Endothelial cell of umbilical vein (primary cell): ENCODE results near the gene CPSF7. TPM values are rescaled to one million over a fixed set of nuclear protein-coding genes. Genes with fewer than 3 reads are reported as not detected.

Experiments used
- BruUV-seq: library from RNA; stranded (reverse); fragments of 400-500 nt; replicated peaks from 2 replicates; lab custom pipeline; 2021; lab: Mats Ljungman, UMichigan
- CTCF ChIA-PET: fragments of 300-600, 350-600 bp; sonication (Branson Sonifier 250); formaldehyde crosslinking; loops from one replicate; lab custom pipeline; 2021; ENCODE audit warnings: antibody characterized with exemption, inconsistent platforms; lab: Charles Lee
- POLR2A ChIA-PET: fragments of 300-600, 350-600 bp; sonication (Branson Sonifier 250); formaldehyde crosslinking; loops from one replicate; lab custom pipeline; 2021; ENCODE audit warnings: antibody characterized with exemption, inconsistent platforms; lab: Charles Lee
- DNase-seq: peaks from one replicate; pipeline ENCODE4 v3.0.0-alpha.2; 2011; ENCODE audit warnings: low read depth, low spot score
- FAIRE-seq: peaks from 2 replicates; lab custom pipeline; 2011; peaks lifted over from hg19 to GRCh38; lab: Jason Lieb, UNC
- H2AFZ ChIP-seq: 2 replicates; pipeline ENCODE4 v1.6.0; 2012; ENCODE audit warnings: low read depth, low read length, control low read depth, inconsistent platforms
- H3K27ac ChIP-seq: 2 replicates; pipeline ENCODE4 v1.5.1; 2011; ENCODE audit warnings: low read depth, mild to moderate bottlenecking, control low read depth, low read length, moderate library complexity; ENCODE audit not compliant: insufficient read depth
- H3K27me3 ChIP-seq, 2 experiments: 2 replicates each; pipeline versions ENCODE4 v1.6.0 to v1.6.1; 2011; ENCODE audit warnings: low read length in 2 of 2, mixed read lengths in 1 of 2; ENCODE audit not compliant: control insufficient read depth in 2 of 2, insufficient read depth in 2 of 2
- H3K36me3 ChIP-seq, 2 experiments: 2 replicates in 1 of 2; 3 replicates in 1 of 2; pipeline ENCODE4 v1.5.1; 2011; ENCODE audit warnings: low read length in 2 of 2, mild to moderate bottlenecking in 1 of 2, moderate library complexity in 1 of 2; ENCODE audit not compliant: control insufficient read depth in 2 of 2, insufficient read depth in 2 of 2; ENCODE audit errors: extremely low read depth in 1 of 2
- H3K4me1 ChIP-seq: 3 replicates; pipeline ENCODE4 v1.5.1; 2011; ENCODE audit warnings: mild to moderate bottlenecking, low read length; ENCODE audit not compliant: control insufficient read depth, insufficient read depth; ENCODE audit errors: extremely low read depth
- H3K4me2 ChIP-seq: 2 replicates; pipeline ENCODE4 v1.6.1; 2011; ENCODE audit warnings: low read length, control low read depth, mixed read lengths; ENCODE audit not compliant: insufficient read depth
- H3K4me3 ChIP-seq, 3 experiments: fragments of 200-600 bp in 1 of 3; sonication (generic), shearing (Covaris generic) in 1 of 3; replicated peaks in 1 of 3; 2 replicates each; pipeline ENCODE4 v1.5.1; 2011 to 2016; ENCODE audit warnings: control low read depth in 3 of 3, low read length in 3 of 3, mild to moderate bottlenecking in 2 of 3, inconsistent platforms in 1 of 3, low read depth in 1 of 3, moderate library complexity in 1 of 3; ENCODE audit not compliant: insufficient read depth in 1 of 3
- H3K79me2 ChIP-seq: 2 replicates; pipeline ENCODE4 v1.6.0; 2012; ENCODE audit warnings: low read length, inconsistent platforms; ENCODE audit not compliant: control insufficient read depth, insufficient read depth
- H3K9ac ChIP-seq: replicated peaks from 2 replicates; pipeline ENCODE3; 2011; ENCODE audit warnings: low read length, control low read depth; ENCODE audit not compliant: insufficient read depth; ENCODE audit errors: extremely low read depth
- H3K9me1 ChIP-seq: replicated peaks from 3 replicates; pipeline ENCODE4 v1.6.0; 2011; ENCODE audit warnings: mild to moderate bottlenecking, low read length; ENCODE audit not compliant: control insufficient read depth, insufficient read depth; ENCODE audit errors: extremely low read depth
- H3K9me3 ChIP-seq: replicated peaks from 2 replicates; pipeline ENCODE4 v1.5.1; 2012; ENCODE audit warnings: low read length, inconsistent platforms; ENCODE audit not compliant: control insufficient read depth, insufficient read depth
- H4K20me1 ChIP-seq: replicated peaks from 2 replicates; pipeline ENCODE3; 2011; ENCODE audit warnings: mild to moderate bottlenecking, low read length; ENCODE audit not compliant: control insufficient read depth, insufficient read depth; ENCODE audit errors: extremely low read depth
- CTCF ChIP-seq, 2 donors: IDR thresholded peaks; 1 replicate in 1 of 2; 2 replicates in 1 of 2; pipeline ENCODE4 v1.5.1; 2011; ENCODE audit warnings: low read length in 2 of 2, mild to moderate bottlenecking in 2 of 2, moderate library complexity in 2 of 2, control low read depth in 1 of 2, inconsistent platforms in 1 of 2, low read depth in 1 of 2; ENCODE audit not compliant: insufficient read depth in 1 of 2; ENCODE audit errors: extremely low read depth in 1 of 2
- EZH2 ChIP-seq: IDR thresholded peaks from 2 replicates; pipeline ENCODE4 v1.6.1; 2012; ENCODE audit warnings: borderline replicate concordance, low read depth, mild to moderate bottlenecking, moderate library complexity, low read length, inconsistent platforms; ENCODE audit not compliant: severe bottlenecking
- FOS ChIP-seq: IDR thresholded peaks from 2 replicates; pipeline ENCODE4 v1.6.1; 2011; ENCODE audit warnings: mild to moderate bottlenecking, low read length, moderate library complexity, borderline replicate concordance; ENCODE audit not compliant: insufficient read depth
- GATA2 ChIP-seq: IDR thresholded peaks from 2 replicates; pipeline ENCODE4 v1.7.0; 2011; ENCODE audit warnings: low read depth, mild to moderate bottlenecking, moderate library complexity, mixed read lengths, low read length; ENCODE audit not compliant: insufficient read length, insufficient read depth
- JUN ChIP-seq: IDR thresholded peaks from 2 replicates; pipeline ENCODE4 v1.6.1; 2011; ENCODE audit warnings: borderline replicate concordance, low read depth; ENCODE audit not compliant: insufficient read length, insufficient read depth
- MAX ChIP-seq: IDR thresholded peaks from 2 replicates; pipeline ENCODE4 v1.6.1; 2011; ENCODE audit not compliant: insufficient read depth, insufficient read length
- MYC ChIP-seq: IDR thresholded peaks from one replicate; pipeline ENCODE4 v1.6.1; 2011; ENCODE audit warnings: mild to moderate bottlenecking, low read depth, low read length
- POLR2A ChIP-seq: IDR thresholded peaks from 2 replicates; pipeline ENCODE4 v1.6.1; 2012; ENCODE audit warnings: low read depth, mild to moderate bottlenecking, control low read depth, low read length
- POLR2AphosphoS5 ChIP-seq: IDR thresholded peaks from 2 replicates; pipeline ENCODE4 v1.6.1; 2012; ENCODE audit warnings: low read depth, mild to moderate bottlenecking, control low read depth, low read length, moderate library complexity; ENCODE audit not compliant: insufficient read depth
- dilution Hi-C: fragments of 300-500 bp; cut with MboI; formaldehyde crosslinking; loops from one replicate; pipeline ENCODE4 v1.15.0; 2019; ENCODE audit warnings: low sequenced_read_pairs; ENCODE audit not compliant: extremely low pct_ligation_motif_present
- intact Hi-C: fragments of 100-400 bp; cut with micrococcal nuclease; formaldehyde crosslinking; loops from one replicate; pipeline ENCODE4 v1.10.0; 2022
- polyA plus RNA-seq, 4 experiments: library from polyadenylated mRNA; depleted of rRNA in 3 of 4; stranded (reverse) in 3 of 4; unstranded in 1 of 4; fragments of >200 nt; gene quantifications; 2 replicates each; pipeline versions ENCODE4 v1.2.1 to v1.2.3, GENCODE V29; 2011 to 2012; ENCODE audit warnings: missing spikeins in 1 of 4
- total RNA-seq: library from RNA; stranded (reverse); gene quantifications from 2 replicates; pipeline ENCODE4 v1.2.3, GENCODE V29; 2021

CPSF7 gene
- total and polyA plus RNA-seq, 2 donors (not counting 3 experiments of a cell fraction or from before 2014, with no cell fraction given) = 77.0 to 88.4 TPM

GRCh38 chr11:61472282-61472681 lies 42.5 kb upstream of the CPSF7 start:
- no TSS peak for BruUV-seq
- no peak overlapping the region for H3K9ac ChIP-seq
- no peaks in the 10 kb centered on the region for H3K27me3 ChIP-seq
- FAIRE-seq (no peak), DNase-seq (no peak)
- CTCF ChIA-PET = interaction anchor here (1.8 to 11.5 kb wide), 3 partner anchors 10 to 46 kb away, joined by 5 to 221 read pairs (median 13); no protein-coding TSS in a partner anchor
- peaks cover 0 to 6% of the 10 kb centered on the region in 2 experiments for H3K36me3 ChIP-seq
- intact Hi-C loops (no loop called here), dilution Hi-C loops (no loop called here)
- H2AFZ ChIP-seq = no peak overlapping the region
- no peaks in the 10 kb centered on the region for H4K20me1 ChIP-seq
- no peak overlapping the region for H3K27ac ChIP-seq
- no peaks in the 10 kb centered on the region for H3K9me3 ChIP-seq
- no peaks in the 10 kb centered on the region for H3K79me2 ChIP-seq
- H3K9me1 ChIP-seq = no peaks in the 10 kb centered on the region
- no peaks in the 10 kb centered on the region for H3K4me1 ChIP-seq
- H3K4me2 ChIP-seq = no peak overlapping the region
- TF ChIP-seq EZH2 = no peak
- no peak for TF ChIP-seq CTCF (IDR thresholded peaks at IDR 0.05; ENCODE audit: extremely low read depth in 1 of 2, insufficient read depth in 1 of 2, low read depth in 1 of 2, low read length in 2 of 2)
- no peak for TF ChIP-seq MAX
- no peak for TF ChIP-seq FOS
- TF ChIP-seq POLR2A = no peak
- TF ChIP-seq JUN = no peak
- no peak for TF ChIP-seq POLR2AphosphoS5
- no peak for TF ChIP-seq MYC
- no peak for TF ChIP-seq GATA2
- H3K4me3 ChIP-seq = no peak overlapping the region
- POLR2A ChIA-PET = no interaction called here
